H1 (cell line): ENCODE data around the gene BAZ2B. TPM values are rescaled to one million over a fixed set of nuclear protein-coding genes. Genes with fewer than 3 reads are reported as not detected.

Source experiments
- CTCF ChIA-PET: fragments of 300-600 bp; sonication (Branson Sonifier 250); formaldehyde crosslinking; loops from one replicate; lab custom pipeline; 2021; ENCODE audit not compliant: partially characterized antibody; lab: Charles Lee
- POLR2A ChIA-PET: fragments of 300-600 bp; sonication (Branson Sonifier 250); formaldehyde crosslinking; loops from one replicate; lab custom pipeline; 2021; ENCODE audit warnings: inconsistent platforms; ENCODE audit not compliant: partially characterized antibody; lab: Charles Lee
- DNase-seq, 2 experiments: peaks; one replicate each; pipeline versions ENCODE4 v3.0.0 to v3.0.0-alpha.2; 2010 to 2022; ENCODE audit warnings: low spot score in 2 of 2, low read depth in 1 of 2, mixed read lengths in 1 of 2
- FAIRE-seq: peaks from 2 replicates; lab custom pipeline; 2011; peaks lifted over from hg19 to GRCh38; lab: Jason Lieb, UNC
- H2AFZ ChIP-seq: 2 replicates; pipeline ENCODE4 v1.8.1; 2012; ENCODE audit warnings: low read length, inconsistent platforms
- H2AK5ac ChIP-seq: 2 replicates; pipeline ENCODE4 v1.6.1; 2013; ENCODE audit warnings: low read depth, low read length
- H2BK120ac ChIP-seq: replicated peaks from 2 replicates; pipeline ENCODE3; 2013; ENCODE audit warnings: low read depth, low read length, inconsistent platforms
- H2BK12ac ChIP-seq: 2 replicates; pipeline ENCODE4 v1.6.1; 2013; ENCODE audit warnings: low read depth, low read length
- H2BK15ac ChIP-seq: 2 replicates; pipeline ENCODE4 v1.6.1; 2013; ENCODE audit warnings: low read length
- H2BK20ac ChIP-seq: 2 replicates; pipeline ENCODE4 v1.6.1; 2013; ENCODE audit warnings: low read length
- H2BK5ac ChIP-seq: 2 replicates; pipeline ENCODE4 v1.6.1; 2013; ENCODE audit warnings: low read depth, low read length
- H3K14ac ChIP-seq: 2 replicates; pipeline ENCODE4 v1.6.1; 2013; ENCODE audit warnings: inconsistent platforms; ENCODE audit not compliant: insufficient read length
- H3K18ac ChIP-seq: 2 replicates; pipeline ENCODE4 v1.6.1; 2013; ENCODE audit warnings: low read length; ENCODE audit errors: extremely low read depth
- H3K23ac ChIP-seq: 2 replicates; pipeline ENCODE4 v1.6.1; 2013; ENCODE audit warnings: inconsistent platforms; ENCODE audit not compliant: insufficient read length
- H3K23me2 ChIP-seq: 2 replicates; pipeline ENCODE4 v1.6.1; 2013; ENCODE audit warnings: low read depth, low read length
- H3K27ac ChIP-seq: 2 replicates; pipeline ENCODE4 v1.6.1; 2011; ENCODE audit warnings: low read depth, low read length, inconsistent platforms
- H3K27me3 ChIP-seq, 4 experiments: replicated peaks in 1 of 4; 1 replicate in 1 of 4; 2 replicates in 3 of 4; pipeline versions ENCODE4 v1.6.1 to v1.8.1; 2011 to 2013; ENCODE audit warnings: low read length in 3 of 4, mild to moderate bottlenecking in 3 of 4, inconsistent platforms in 2 of 4, mixed read lengths in 2 of 4, moderate library complexity in 1 of 4; ENCODE audit not compliant: control insufficient read depth in 3 of 4, insufficient read depth in 3 of 4; ENCODE audit errors: extremely low read depth in 1 of 4
- H3K36me3 ChIP-seq, 4 experiments: 2 replicates each; pipeline versions ENCODE4 v1.6.1 to v1.8.1; 2011 to 2013; ENCODE audit warnings: mild to moderate bottlenecking in 4 of 4, low read length in 3 of 4, moderate library complexity in 2 of 4, control low read depth in 1 of 4, inconsistent platforms in 1 of 4; ENCODE audit not compliant: insufficient read depth in 4 of 4, control insufficient read depth in 2 of 4
- H3K4ac ChIP-seq: replicated peaks from 2 replicates; pipeline ENCODE3; 2013; ENCODE audit warnings: low read length, low read depth, mixed read lengths, inconsistent platforms; ENCODE audit not compliant: insufficient read length
- H3K4me1 ChIP-seq, 4 experiments: replicated peaks in 1 of 4; 1 replicate in 1 of 4; 2 replicates in 3 of 4; pipeline versions ENCODE4 v1.6.1 to v1.8.1; 2011 to 2013; ENCODE audit warnings: low read length in 3 of 4, inconsistent platforms in 2 of 4, mixed read lengths in 1 of 4; ENCODE audit not compliant: insufficient read depth in 4 of 4, control insufficient read depth in 3 of 4
- H3K4me2 ChIP-seq, 2 experiments: 2 replicates each; pipeline versions ENCODE4 v1.6.1 to v1.8.1; 2011 to 2013; ENCODE audit warnings: low read depth in 2 of 2, low read length in 2 of 2, control low read depth in 1 of 2, inconsistent platforms in 1 of 2, mild to moderate bottlenecking in 1 of 2; ENCODE audit not compliant: insufficient read depth in 1 of 2
- H3K4me3 ChIP-seq, 4 experiments: fragments of 200-600, 300-600 bp in 1 of 4; sonication (generic), shearing (Covaris generic), sonication (Bioruptor Twin) in 1 of 4; 2 replicates each; pipeline versions ENCODE4 v1.5.1 to v1.8.1; 2011 to 2016; ENCODE audit warnings: low read length in 4 of 4, low read depth in 3 of 4, control low read depth in 2 of 4, inconsistent platforms in 2 of 4, mild to moderate bottlenecking in 2 of 4, mixed read lengths in 1 of 4, moderate library complexity in 1 of 4; ENCODE audit not compliant: insufficient read depth in 2 of 4; ENCODE audit errors: extremely low read depth in 1 of 4
- H3K56ac ChIP-seq: replicated peaks from 2 replicates; pipeline ENCODE3; 2013; ENCODE audit warnings: low read depth, mild to moderate bottlenecking, mixed read lengths, low read length, inconsistent platforms; ENCODE audit not compliant: insufficient read length
- H3K79me1 ChIP-seq: 2 replicates; pipeline ENCODE4 v1.6.1; 2013; ENCODE audit warnings: low read depth, low read length, control low read depth
- H3K79me2 ChIP-seq, 2 experiments: 2 replicates each; pipeline versions ENCODE4 v1.6.1 to v1.8.1; 2012 to 2013; ENCODE audit warnings: low read length in 2 of 2, mild to moderate bottlenecking in 2 of 2, inconsistent platforms in 1 of 2; ENCODE audit not compliant: insufficient read depth in 2 of 2, control insufficient read depth in 1 of 2
- H3K9ac ChIP-seq, 4 experiments: replicated peaks in 1 of 4; 1 replicate in 1 of 4; 2 replicates in 3 of 4; pipeline versions ENCODE4 v1.6.1 to v1.8.1; 2011 to 2013; ENCODE audit warnings: low read depth in 3 of 4, low read length in 3 of 4, control low read depth in 2 of 4, mild to moderate bottlenecking in 2 of 4, moderate library complexity in 2 of 4, inconsistent platforms in 1 of 4; ENCODE audit errors: extremely low read depth in 1 of 4
- H3K9me3 ChIP-seq, 2 experiments: 2 replicates each; pipeline versions ENCODE4 v1.6.1 to v1.8.1; 2012 to 2013; ENCODE audit warnings: mild to moderate bottlenecking in 2 of 2, moderate library complexity in 2 of 2, control low read depth in 1 of 2, inconsistent platforms in 1 of 2, low read depth in 1 of 2, low read length in 1 of 2, mixed read lengths in 1 of 2; ENCODE audit not compliant: insufficient read depth in 2 of 2
- H4K20me1 ChIP-seq, 2 experiments: replicated peaks in 1 of 2; 2 replicates each; pipeline versions ENCODE3 to v1.8.1; 2011 to 2013; ENCODE audit warnings: inconsistent platforms in 2 of 2, low read length in 2 of 2, mild to moderate bottlenecking in 1 of 2; ENCODE audit not compliant: insufficient read depth in 2 of 2, control insufficient read depth in 1 of 2
- H4K5ac ChIP-seq: 2 replicates; pipeline ENCODE4 v1.6.1; 2013; ENCODE audit warnings: low read length, low read depth, mixed read lengths, inconsistent platforms; ENCODE audit not compliant: insufficient read length
- H4K8ac ChIP-seq: 2 replicates; pipeline ENCODE4 v1.8.0; 2013; ENCODE audit warnings: mild to moderate bottlenecking, moderate library complexity, low read length, inconsistent platforms; ENCODE audit not compliant: insufficient read depth; ENCODE audit errors: extremely low read depth
- H4K91ac ChIP-seq: replicated peaks from 2 replicates; pipeline ENCODE3; 2013; ENCODE audit warnings: low read length, mixed read lengths, inconsistent platforms; ENCODE audit not compliant: insufficient read length
- BACH1 ChIP-seq: IDR thresholded peaks from 2 replicates; pipeline ENCODE4 v1.6.1; 2012; ENCODE audit warnings: low read length, improper control_type of control experiment
- CTBP2 ChIP-seq: IDR thresholded peaks from 2 replicates; pipeline ENCODE4 v1.7.0; 2011; ENCODE audit warnings: borderline replicate concordance, mild to moderate bottlenecking, moderate library complexity, mixed read lengths, low read length; ENCODE audit not compliant: insufficient read depth, insufficient read length
- EZH2 ChIP-seq: fragments of 200-600 bp; sonication (generic); IDR thresholded peaks from 2 replicates; pipeline ENCODE4 v1.7.1; 2012; ENCODE audit warnings: low read depth, mild to moderate bottlenecking, moderate library complexity, low read length, inconsistent platforms; ENCODE audit not compliant: severe bottlenecking
- FOSL1 ChIP-seq: IDR thresholded peaks from 2 replicates; pipeline ENCODE4 v1.6.1; 2011; ENCODE audit warnings: mild to moderate bottlenecking, low read depth, low read length, moderate library complexity; ENCODE audit not compliant: insufficient read depth
- KDM5A ChIP-seq: fragments of 200-600 bp; IDR thresholded peaks from 2 replicates; pipeline ENCODE4 v1.7.1; 2012; ENCODE audit warnings: mild to moderate bottlenecking, low read length, inconsistent platforms, mixed read lengths
- MAX ChIP-seq: IDR thresholded peaks from 2 replicates; pipeline ENCODE4 v1.6.1; 2012; ENCODE audit warnings: inconsistent platforms
- NRF1 ChIP-seq: IDR thresholded peaks from 2 replicates; pipeline ENCODE4 v1.6.1; 2011; ENCODE audit warnings: mild to moderate bottlenecking, low read depth, low read length, improper control_type of control experiment
- PHF8 ChIP-seq: fragments of 200-600 bp; sonication (generic); conservative IDR thresholded peaks from 2 replicates; pipeline ENCODE4 v1.7.1; 2012; ENCODE audit warnings: low read depth, mild to moderate bottlenecking, inconsistent platforms, low read length, moderate library complexity
- POLR2A ChIP-seq, 2 experiments: IDR thresholded peaks; 1 replicate in 1 of 2; 2 replicates in 1 of 2; pipeline ENCODE4 v1.6.1; 2011; ENCODE audit warnings: low read depth in 2 of 2, low read length in 2 of 2, mild to moderate bottlenecking in 2 of 2; ENCODE audit errors: control extremely low read depth in 1 of 2
- RFX5 ChIP-seq: IDR thresholded peaks from 2 replicates; pipeline ENCODE4 v1.6.1; 2011; ENCODE audit warnings: low read depth, low read length, improper control_type of control experiment, borderline replicate concordance
- SUZ12 ChIP-seq: fragments of 200-600 bp; sonication (generic); IDR thresholded peaks from 2 replicates; pipeline ENCODE4 v1.6.1; 2012; ENCODE audit warnings: mild to moderate bottlenecking, inconsistent platforms, low read length, moderate library complexity, mixed read lengths
- YY1 ChIP-seq: IDR thresholded peaks from 2 replicates; pipeline ENCODE4 v1.6.1; 2011; ENCODE audit warnings: low read depth, mild to moderate bottlenecking, low read length
- polyA plus RNA-seq, 7 experiments: library from polyadenylated mRNA; depleted of rRNA in 3 of 7; stranded (reverse) in 5 of 7; unstranded in 2 of 7; fragments of >200 nt in 5 of 7; fragments of 200-250 nt in 2 of 7; gene quantifications; 1 replicate in 5 of 7; 2 replicates in 1 of 7; 4 replicates in 1 of 7; pipeline versions ENCODE4 v1.2.1 to v1.2.3, GENCODE V29; 2011 to 2013; ENCODE audit warnings: missing spikeins in 2 of 7, mixed read lengths in 2 of 7
- total RNA-seq: library from RNA; stranded (reverse); fragmentation: NEBNext Ultra II Directional; extraction: Animal tissue kit (Norgen Biotek cat#: 25700); gene quantifications from 2 replicates; pipeline ENCODE4 v1.2.1, GENCODE V29; 2021

Gene BAZ2B
- total and polyA plus RNA-seq, 2 of the 8 experiments (the other 6 are each of a cell fraction or from before 2014, with no cell fraction given), result 15.2 to 46.3 TPM

- Histone ChIP-seq H3K23me2 (no peaks in the 10 kb centered on the region; the same call in 1 of the 2 replicates), H3K79me1 (no peaks in the 10 kb centered on the region), H3K56ac (no peak overlapping the region), H2AK5ac (no peak overlapping the region), H4K5ac (no peak overlapping the region), H3K27me3 (no peaks in the 10 kb centered on the region), H3K27ac (no peak overlapping the region), H2BK120ac (no peak overlapping the region), H3K9ac (no peak overlapping the region), H4K8ac (no peak overlapping the region), H2BK20ac (no peak overlapping the region), H3K4ac (no peak overlapping the region), H3K4me1 (no peaks in the 10 kb centered on the region), H3K18ac (no peak overlapping the region), H2AFZ (no peak overlapping the region), H3K14ac (no peak overlapping the region), H3K4me2 (no peak overlapping the region), H4K20me1 (no peaks in the 10 kb centered on the region), H2BK12ac (no peak overlapping the region), H2BK15ac (no peak overlapping the region), H3K23ac (no peak overlapping the region), H3K36me3 (peaks cover 0 to 15% (median 3%) of the 10 kb centered on the region in 4 experiments; a peak in 1 of 8 replicates), H2BK5ac (no peak overlapping the region), H3K9me3 (no peaks in the 10 kb centered on the region), H4K91ac (no peak overlapping the region), H3K79me2 (no peaks in the 10 kb centered on the region), H3K4me3 (no peak overlapping the region)
- CTCF ChIA-PET, result interaction anchor here (0.6 kb wide), 2 partner anchors 239 to 1351 kb away, joined by 3 to 4 read pairs; no protein-coding TSS in a partner anchor
- no peak for TF ChIP-seq POLR2A (IDR thresholded peaks at IDR 0.05; ENCODE audit: control extremely low read depth in 1 of 2, low read depth in 2 of 2, low read length in 2 of 2)
- no peak for TF ChIP-seq FOSL1
- TF ChIP-seq NRF1, result no peak
- TF ChIP-seq YY1, result no peak
- no peak for TF ChIP-seq KDM5A
- TF ChIP-seq BACH1, result no peak
- TF ChIP-seq EZH2, result no peak
- no peak for TF ChIP-seq RFX5
- TF ChIP-seq MAX, result no peak
- TF ChIP-seq CTBP2, result no peak
- no peak for TF ChIP-seq SUZ12
- TF ChIP-seq PHF8, result no peak
- FAIRE-seq (no peak), DNase-seq (no peak)
- POLR2A ChIA-PET, result no interaction called here
Measured at GRCh38 chr2:159322419-159322818, 293.9 kb downstream of the BAZ2B start.
